ENCODE results near the gene BMP4.

DNA sequence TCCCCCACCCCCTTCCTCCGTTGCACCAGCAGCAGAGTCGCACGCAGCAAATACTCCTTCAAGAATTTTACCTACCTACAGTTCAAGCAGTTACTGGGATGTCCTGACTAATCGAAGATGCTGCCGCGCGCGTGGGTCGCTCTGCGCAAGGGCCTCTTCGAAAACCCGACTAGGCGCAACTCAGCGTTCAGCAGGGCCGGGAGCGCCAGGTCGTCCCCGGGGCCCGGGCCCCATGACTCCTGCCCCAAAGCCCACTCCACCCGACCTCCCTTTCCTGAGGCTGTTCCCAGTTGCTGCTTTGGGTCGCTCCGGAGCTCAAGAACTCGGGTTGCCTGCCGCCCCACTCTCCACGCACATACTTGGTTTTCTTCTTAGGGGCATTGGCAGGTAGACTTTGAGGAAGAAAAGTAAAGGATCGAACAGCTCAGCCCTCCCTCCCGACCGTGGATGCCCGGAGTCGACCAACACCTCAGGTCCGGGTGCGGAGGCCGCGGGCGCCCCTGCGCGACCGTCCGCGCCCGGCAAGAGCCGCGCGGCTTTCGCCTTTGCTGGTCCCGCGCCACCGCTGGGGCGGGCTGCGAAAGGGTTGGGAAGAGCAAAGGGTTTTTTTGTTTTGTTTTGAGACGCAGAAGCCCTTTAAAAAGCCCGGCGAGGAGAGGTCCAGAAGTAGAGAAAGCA, 1.9 kb downstream of the BMP4 start:
- no peak for TF ChIP-seq POLR2AphosphoS5 (IDR thresholded peaks at IDR 0.05; ENCODE audit: low read depth, low read length)
- TF ChIP-seq, protein P1, sequence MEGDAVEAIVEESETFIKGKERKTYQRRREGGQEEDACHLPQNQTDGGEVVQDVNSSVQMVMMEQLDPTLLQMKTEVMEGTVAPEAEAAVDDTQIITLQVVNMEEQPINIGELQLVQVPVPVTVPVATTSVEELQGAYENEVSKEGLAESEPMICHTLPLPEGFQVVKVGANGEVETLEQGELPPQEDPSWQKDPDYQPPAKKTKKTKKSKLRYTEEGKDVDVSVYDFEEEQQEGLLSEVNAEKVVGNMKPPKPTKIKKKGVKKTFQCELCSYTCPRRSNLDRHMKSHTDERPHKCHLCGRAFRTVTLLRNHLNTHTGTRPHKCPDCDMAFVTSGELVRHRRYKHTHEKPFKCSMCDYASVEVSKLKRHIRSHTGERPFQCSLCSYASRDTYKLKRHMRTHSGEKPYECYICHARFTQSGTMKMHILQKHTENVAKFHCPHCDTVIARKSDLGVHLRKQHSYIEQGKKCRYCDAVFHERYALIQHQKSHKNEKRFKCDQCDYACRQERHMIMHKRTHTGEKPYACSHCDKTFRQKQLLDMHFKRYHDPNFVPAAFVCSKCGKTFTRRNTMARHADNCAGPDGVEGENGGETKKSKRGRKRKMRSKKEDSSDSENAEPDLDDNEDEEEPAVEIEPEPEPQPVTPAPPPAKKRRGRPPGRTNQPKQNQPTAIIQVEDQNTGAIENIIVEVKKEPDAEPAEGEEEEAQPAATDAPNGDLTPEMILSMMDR (IDR thresholded peaks at IDR 0.05): no peak
- TF ChIP-seq, protein P2, sequence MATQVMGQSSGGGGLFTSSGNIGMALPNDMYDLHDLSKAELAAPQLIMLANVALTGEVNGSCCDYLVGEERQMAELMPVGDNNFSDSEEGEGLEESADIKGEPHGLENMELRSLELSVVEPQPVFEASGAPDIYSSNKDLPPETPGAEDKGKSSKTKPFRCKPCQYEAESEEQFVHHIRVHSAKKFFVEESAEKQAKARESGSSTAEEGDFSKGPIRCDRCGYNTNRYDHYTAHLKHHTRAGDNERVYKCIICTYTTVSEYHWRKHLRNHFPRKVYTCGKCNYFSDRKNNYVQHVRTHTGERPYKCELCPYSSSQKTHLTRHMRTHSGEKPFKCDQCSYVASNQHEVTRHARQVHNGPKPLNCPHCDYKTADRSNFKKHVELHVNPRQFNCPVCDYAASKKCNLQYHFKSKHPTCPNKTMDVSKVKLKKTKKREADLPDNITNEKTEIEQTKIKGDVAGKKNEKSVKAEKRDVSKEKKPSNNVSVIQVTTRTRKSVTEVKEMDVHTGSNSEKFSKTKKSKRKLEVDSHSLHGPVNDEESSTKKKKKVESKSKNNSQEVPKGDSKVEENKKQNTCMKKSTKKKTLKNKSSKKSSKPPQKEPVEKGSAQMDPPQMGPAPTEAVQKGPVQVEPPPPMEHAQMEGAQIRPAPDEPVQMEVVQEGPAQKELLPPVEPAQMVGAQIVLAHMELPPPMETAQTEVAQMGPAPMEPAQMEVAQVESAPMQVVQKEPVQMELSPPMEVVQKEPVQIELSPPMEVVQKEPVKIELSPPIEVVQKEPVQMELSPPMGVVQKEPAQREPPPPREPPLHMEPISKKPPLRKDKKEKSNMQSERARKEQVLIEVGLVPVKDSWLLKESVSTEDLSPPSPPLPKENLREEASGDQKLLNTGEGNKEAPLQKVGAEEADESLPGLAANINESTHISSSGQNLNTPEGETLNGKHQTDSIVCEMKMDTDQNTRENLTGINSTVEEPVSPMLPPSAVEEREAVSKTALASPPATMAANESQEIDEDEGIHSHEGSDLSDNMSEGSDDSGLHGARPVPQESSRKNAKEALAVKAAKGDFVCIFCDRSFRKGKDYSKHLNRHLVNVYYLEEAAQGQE (IDR thresholded peaks at IDR 0.05; ENCODE audit: insufficient read depth in 1 of 2, low read depth in 2 of 2, low read length in 1 of 2): no peak
- no peak for TF ChIP-seq TCF7L2 (IDR thresholded peaks at IDR 0.05; ENCODE audit: low read depth, low read length)
- no peak for TF ChIP-seq SIN3A (IDR thresholded peaks at IDR 0.05; ENCODE audit: borderline replicate concordance, insufficient read depth, low read depth, low read length)
